HEK293 (cell line): ENCODE results near the gene PDZD2.

Source experiments
- CTCF ChIA-PET: fragments of 350-600 bp; formaldehyde crosslinking; extraction: SDS; loops from one replicate; lab custom pipeline; 2021; ENCODE audit warnings: antibody characterized with exemption; lab: Yijun Ruan, JAX
- POLR2A ChIA-PET: fragments of 300-600 bp; formaldehyde crosslinking; extraction: SDS; loops from one replicate; lab custom pipeline; 2020; ENCODE audit warnings: antibody characterized with exemption, inconsistent platforms; lab: Yijun Ruan, JAX
- H3K27ac ChIP-seq: fragments of 200-500 bp; sonication (Bioruptor generic); 2 replicates; pipeline ENCODE4 v1.5.1; 2014; ENCODE audit warnings: low read depth, low read length, control low read depth, inconsistent platforms; ENCODE audit errors: extremely low read depth
- H3K36me3 ChIP-seq, 2 experiments: fragments of 200-500 bp in 1 of 2; sonication (Bioruptor generic) in 1 of 2; 1 replicate in 1 of 2; 2 replicates in 1 of 2; pipeline ENCODE4 v1.5.1; 2014 to 2017; ENCODE audit warnings: inconsistent platforms in 2 of 2, low read length in 2 of 2; ENCODE audit not compliant: control insufficient read depth in 2 of 2, insufficient read depth in 1 of 2
- H3K4me1 ChIP-seq: fragments of 200-500 bp; sonication (Bioruptor generic); 2 replicates; pipeline ENCODE4 v1.5.1; 2014; ENCODE audit warnings: mild to moderate bottlenecking, low read length, inconsistent platforms; ENCODE audit not compliant: control insufficient read depth, insufficient read depth
- H3K4me3 ChIP-seq: 2 replicates; pipeline ENCODE4 v1.5.1; 2011; ENCODE audit warnings: low read depth, mild to moderate bottlenecking, control low read depth, low read length, moderate library complexity
- H3K9me3 ChIP-seq: fragments of 200-500 bp; sonication (Bioruptor generic); 2 replicates; pipeline ENCODE4 v1.5.1; 2014; ENCODE audit warnings: low read depth, low read length, inconsistent platforms; ENCODE audit not compliant: control insufficient read depth, insufficient read depth
- BCL11A ChIP-seq: fragments of 450-650 bp; formaldehyde crosslinking; IDR thresholded peaks from 2 replicates; pipeline ENCODE4 v1.5.1; 2016; ENCODE audit warnings: low read depth, missing biosample characterization, missing genetic modification characterization
- GLI2 ChIP-seq: fragments of 450-650 bp; formaldehyde crosslinking; IDR thresholded peaks from 2 replicates; pipeline ENCODE4; 2017; ENCODE audit warnings: missing biosample characterization, missing genetic modification characterization, low read depth, borderline replicate concordance
- KLF1 ChIP-seq: fragments of 450-650 bp; formaldehyde crosslinking; IDR thresholded peaks from 2 replicates; pipeline ENCODE4 v1.5.1; 2016; ENCODE audit warnings: missing biosample characterization, missing genetic modification characterization
- SCRT2 ChIP-seq: fragments of 450-650 bp; formaldehyde crosslinking; IDR thresholded peaks from 2 replicates; pipeline ENCODE4 v1.5.1; 2016; ENCODE audit warnings: missing biosample characterization, missing genetic modification characterization
- ZBTB10 ChIP-seq: fragments of 450-650 bp; formaldehyde crosslinking; IDR thresholded peaks from 2 replicates; pipeline ENCODE4 v1.5.1; 2016; ENCODE audit warnings: missing biosample characterization, missing genetic modification characterization
- ZBTB49 ChIP-seq: fragments of 450-650 bp; formaldehyde crosslinking; IDR thresholded peaks from 2 replicates; pipeline ENCODE4 v1.5.1; 2016; ENCODE audit warnings: missing biosample characterization, missing genetic modification characterization, low read depth
- ZBTB7A ChIP-seq: fragments of 450-650 bp; formaldehyde crosslinking; IDR thresholded peaks from 2 replicates; pipeline ENCODE4 v1.5.1; 2016; ENCODE audit warnings: low read depth, missing biosample characterization, missing genetic modification characterization
- ZNF112 ChIP-seq: fragments of 450-650 bp; formaldehyde crosslinking; IDR thresholded peaks from 2 replicates; pipeline ENCODE4 v1.5.0; 2017; ENCODE audit warnings: missing biosample characterization, missing genetic modification characterization
- ZNF121 ChIP-seq: fragments of 450-650 bp; formaldehyde crosslinking; IDR thresholded peaks from 2 replicates; pipeline ENCODE4 v1.5.1; 2016; ENCODE audit warnings: missing biosample characterization, missing genetic modification characterization
- ZNF140 ChIP-seq: fragments of 450-650 bp; formaldehyde crosslinking; IDR thresholded peaks from 2 replicates; pipeline ENCODE4 v1.5.1; 2016; ENCODE audit warnings: missing biosample characterization, missing genetic modification characterization
- ZNF184 ChIP-seq: fragments of 450-650 bp; IDR thresholded peaks from 2 replicates; pipeline ENCODE4 v1.5.1; 2018; ENCODE audit warnings: missing biosample characterization, mild to moderate bottlenecking, missing genetic modification characterization
- ZNF248 ChIP-seq: fragments of 450-650 bp; formaldehyde crosslinking; IDR thresholded peaks from 2 replicates; pipeline ENCODE4 v1.5.1; 2017; ENCODE audit warnings: missing biosample characterization, missing genetic modification characterization
- ZNF302 ChIP-seq: fragments of 450-650 bp; formaldehyde crosslinking; IDR thresholded peaks from 2 replicates; pipeline ENCODE4 v1.5.1; 2016; ENCODE audit warnings: missing biosample characterization, missing genetic modification characterization, low read depth
- ZNF433 ChIP-seq: fragments of 450-650 bp; formaldehyde crosslinking; IDR thresholded peaks from 2 replicates; pipeline ENCODE4 v1.5.1; 2016; ENCODE audit warnings: missing biosample characterization, missing genetic modification characterization, low read depth
- ZNF555 ChIP-seq: fragments of 450-650 bp; formaldehyde crosslinking; conservative IDR thresholded peaks from 2 replicates; pipeline ENCODE4 v1.5.1; 2017; ENCODE audit warnings: missing biosample characterization, mild to moderate bottlenecking, missing genetic modification characterization, inconsistent platforms
- ZNF654 ChIP-seq: fragments of 450-650 bp; formaldehyde crosslinking; IDR thresholded peaks from 2 replicates; pipeline ENCODE4 v1.5.1; 2016; ENCODE audit warnings: low read depth, missing biosample characterization, missing genetic modification characterization
- ZNF747 ChIP-seq: fragments of 450-650 bp; formaldehyde crosslinking; IDR thresholded peaks from 2 replicates; pipeline ENCODE4 v1.5.1; 2016; ENCODE audit warnings: missing biosample characterization, missing genetic modification characterization
- ZNF792 ChIP-seq: fragments of 450-650 bp; formaldehyde crosslinking; IDR thresholded peaks from 2 replicates; pipeline ENCODE4 v1.5.1; 2016; ENCODE audit warnings: missing biosample characterization, missing genetic modification characterization
- ZNF830 ChIP-seq: fragments of 450-650 bp; IDR thresholded peaks from 2 replicates; pipeline ENCODE4 v1.5.0; 2018; ENCODE audit warnings: missing biosample characterization, missing genetic modification characterization, low read depth, mild to moderate bottlenecking, moderate library complexity
- TF ChIP-seq, protein P1 (sequence below): fragments of 450-650 bp; formaldehyde crosslinking; IDR thresholded peaks from 2 replicates; pipeline ENCODE4; 2016; ENCODE audit warnings: missing biosample characterization, missing genetic modification characterization
- TF ChIP-seq, protein P2 (sequence below): fragments of 450-650 bp; formaldehyde crosslinking; IDR thresholded peaks from 2 replicates; pipeline ENCODE4 v1.5.1; 2016; ENCODE audit warnings: missing biosample characterization, missing genetic modification characterization

The PDZD2 gene

DNA sequence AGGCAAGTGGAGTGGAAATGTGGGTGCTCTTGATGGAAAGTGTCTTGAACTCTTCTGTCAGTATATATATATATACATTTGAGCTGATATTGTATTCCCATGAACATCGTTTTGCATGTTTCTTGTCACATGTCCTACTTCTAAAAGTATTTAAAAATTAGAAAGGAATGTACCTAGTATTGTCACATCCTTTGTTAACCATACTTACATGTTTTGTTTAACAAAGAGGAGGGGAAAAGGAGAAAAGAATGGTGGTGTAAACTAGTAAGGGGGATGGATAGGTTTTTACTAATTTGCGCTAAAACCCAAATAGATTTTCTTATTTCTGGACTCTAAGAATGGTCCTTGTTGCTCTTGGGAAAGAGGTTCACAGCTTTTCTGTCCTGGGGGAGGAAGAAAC is 353.4 kb downstream of the PDZD2 start:
- H3K27ac ChIP-seq: no peak overlapping the region
- no peaks in the 10 kb centered on the region for H3K4me1 ChIP-seq
- ChIA-PET POLR2A (interaction anchor here (0.6 kb wide), 1 partner anchor 13 kb away, joined by 4 read pairs; no protein-coding TSS in a partner anchor), CTCF (interaction anchor here (0.7 kb wide), 1 partner anchor 158 kb away, joined by 5 read pairs; no protein-coding TSS in a partner anchor)
- H3K4me3 ChIP-seq: no peak overlapping the region
- H3K9me3 ChIP-seq: no peaks in the 10 kb centered on the region
- TF ChIP-seq ZNF140 (tag by site-specific recombination) (no peak), ZNF555 (tag by site-specific recombination) (no peak), ZNF248 (tag by site-specific recombination) (no peak), ZNF184 (tag by site-specific recombination) (no peak), ZBTB7A (tag by site-specific recombination) (no peak), ZNF302 (tag by site-specific recombination) (no peak), ZNF792 (tag by site-specific recombination) (no peak), ZNF112 (no peak), BCL11A (no peak)
- H3K36me3 ChIP-seq: no peaks in the 10 kb centered on the region

DNA sequence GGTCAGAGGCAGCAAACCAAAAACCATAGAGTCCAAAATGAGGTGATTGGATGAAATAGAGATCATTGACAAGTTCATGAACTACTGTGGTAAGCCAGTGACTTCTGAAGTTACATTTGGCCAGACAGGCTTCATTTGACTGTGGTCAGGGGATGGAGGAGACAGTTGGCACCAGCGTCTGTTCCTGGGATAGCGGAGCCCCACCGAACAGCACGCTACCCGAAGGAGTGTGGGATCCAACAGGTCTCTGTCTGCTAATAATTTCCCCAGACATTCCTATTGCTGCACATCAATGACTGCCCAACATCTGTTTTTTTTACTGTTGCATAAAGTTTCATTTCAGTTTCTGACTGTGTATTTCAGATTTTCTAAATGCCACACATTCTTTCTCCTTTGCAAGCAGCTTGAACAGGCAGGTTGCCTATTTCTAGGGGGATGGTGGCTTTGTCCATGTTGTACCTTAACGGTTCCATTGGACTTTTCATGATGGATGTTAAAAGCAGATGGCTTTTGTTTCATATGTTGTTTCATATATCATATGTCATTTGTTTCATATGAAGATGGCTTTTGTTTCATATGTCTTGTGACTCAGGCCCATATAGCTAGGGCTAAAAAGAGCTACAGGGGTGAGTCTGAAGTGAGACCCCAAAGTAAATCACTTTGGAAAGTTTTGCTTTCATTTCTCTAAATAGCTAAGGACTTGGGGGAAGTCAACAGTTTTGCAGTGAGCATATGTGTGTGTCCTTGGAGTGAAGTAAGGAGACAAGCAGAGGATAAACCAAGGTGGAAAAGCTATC is 354.4 kb downstream of the PDZD2 start:
- no peak overlapping the region for H3K27ac ChIP-seq
- TF ChIP-seq ZBTB49 (tag by site-specific recombination) (no peak), ZNF830 (tag by site-specific recombination) (no peak), ZNF121 (tag by site-specific recombination) (no peak), ZNF433 (tag by site-specific recombination) (no peak)
- no peak overlapping the region for H3K4me3 ChIP-seq
- no peaks in the 10 kb centered on the region for H3K4me1 ChIP-seq
- H3K36me3 ChIP-seq: no peaks in the 10 kb centered on the region
- CTCF ChIA-PET: interaction anchor here (0.5 to 0.9 kb wide), 3 partner anchors 32 to 168 kb away, joined by 3 to 4 read pairs (median 3); no protein-coding TSS in a partner anchor
- POLR2A ChIA-PET: no interaction called here
- H3K9me3 ChIP-seq: no peaks in the 10 kb centered on the region

GRCh38 chr5:31995006-31995405 is 356.1 kb downstream of the PDZD2 start:
- Histone ChIP-seq H3K36me3 (no peaks in the 10 kb centered on the region), H3K4me1 (no peaks in the 10 kb centered on the region), H3K27ac (no peak overlapping the region), H3K4me3 (no peak overlapping the region)
- CTCF ChIA-PET: no interaction called here
- POLR2A ChIA-PET: no interaction called here
- TF ChIP-seq KLF1 (tag by site-specific recombination) (no peak), SCRT2 (peak; percentile 64)
- TF ChIP-seq, all 188 proteins: peak for 1
- H3K9me3 ChIP-seq: no peaks in the 10 kb centered on the region

DNA sequence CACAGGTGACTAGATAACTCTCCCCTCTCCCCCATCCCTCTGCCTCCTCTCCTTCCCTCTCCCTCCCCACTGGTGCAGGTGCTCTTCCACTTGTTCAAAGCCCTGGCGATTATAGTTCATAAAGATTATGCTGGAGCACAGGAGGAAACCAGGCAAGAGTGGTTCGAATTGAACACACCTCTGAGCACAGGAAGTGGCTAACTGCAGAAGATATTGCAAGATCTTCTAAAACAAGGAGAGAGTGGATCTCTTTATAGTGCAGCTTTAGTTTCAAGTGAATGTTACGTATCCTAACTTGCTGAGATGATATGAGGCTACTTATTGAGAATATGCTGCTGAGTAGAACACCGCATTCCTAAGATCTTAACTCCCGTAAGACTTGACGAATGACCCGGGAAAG is 356.8 kb downstream of the PDZD2 start:
- Histone ChIP-seq H3K27ac (no peak overlapping the region), H3K36me3 (no peaks in the 10 kb centered on the region), H3K9me3 (no peaks in the 10 kb centered on the region), H3K4me3 (no peak overlapping the region), H3K4me1 (no peaks in the 10 kb centered on the region)
- ChIA-PET CTCF (no interaction called here), POLR2A (no interaction called here)
- TF ChIP-seq, protein P1, sequence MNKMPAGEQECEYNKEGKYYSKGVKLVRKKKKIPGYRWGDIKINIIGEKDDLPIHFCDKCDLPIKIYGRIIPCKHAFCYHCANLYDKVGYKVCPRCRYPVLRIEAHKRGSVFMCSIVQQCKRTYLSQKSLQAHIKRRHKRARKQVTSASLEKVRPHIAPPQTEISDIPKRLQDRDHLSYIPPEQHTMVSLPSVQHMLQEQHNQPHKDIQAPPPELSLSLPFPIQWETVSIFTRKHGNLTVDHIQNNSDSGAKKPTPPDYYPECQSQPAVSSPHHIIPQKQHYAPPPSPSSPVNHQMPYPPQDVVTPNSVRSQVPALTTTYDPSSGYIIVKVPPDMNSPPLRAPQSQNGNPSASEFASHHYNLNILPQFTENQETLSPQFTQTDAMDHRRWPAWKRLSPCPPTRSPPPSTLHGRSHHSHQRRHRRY (tag by site-specific recombination): no peak
- TF ChIP-seq ZNF747 (tag by site-specific recombination) (no peak), ZNF654 (tag by site-specific recombination) (no peak), GLI2 (tag by site-specific recombination) (no peak), ZBTB10 (tag by site-specific recombination) (no peak)
- TF ChIP-seq, protein P2, sequence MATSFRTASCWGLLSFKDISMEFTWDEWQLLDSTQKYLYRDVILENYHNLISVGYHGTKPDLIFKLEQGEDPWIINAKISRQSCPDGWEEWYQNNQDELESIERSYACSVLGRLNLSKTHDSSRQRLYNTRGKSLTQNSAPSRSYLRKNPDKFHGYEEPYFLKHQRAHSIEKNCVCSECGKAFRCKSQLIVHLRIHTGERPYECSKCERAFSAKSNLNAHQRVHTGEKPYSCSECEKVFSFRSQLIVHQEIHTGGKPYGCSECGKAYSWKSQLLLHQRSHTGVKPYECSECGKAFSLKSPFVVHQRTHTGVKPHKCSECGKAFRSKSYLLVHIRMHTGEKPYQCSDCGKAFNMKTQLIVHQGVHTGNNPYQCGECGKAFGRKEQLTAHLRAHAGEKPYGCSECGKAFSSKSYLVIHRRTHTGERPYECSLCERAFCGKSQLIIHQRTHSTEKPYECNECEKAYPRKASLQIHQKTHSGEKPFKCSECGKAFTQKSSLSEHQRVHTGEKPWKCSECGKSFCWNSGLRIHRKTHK (tag by site-specific recombination): no peak
